ENCODE data around the gene KAT7.
"Not testable (repeated sequence)": the region's sequence is repeated elsewhere in the genome, so short reads cannot be mapped to it uniquely, and the experiment has no call there.

The KAT7 gene

GRCh38 chr17:49814781-49815529 is 26.5 kb downstream of the KAT7 start:
- DNase-seq = no peak

DNA sequence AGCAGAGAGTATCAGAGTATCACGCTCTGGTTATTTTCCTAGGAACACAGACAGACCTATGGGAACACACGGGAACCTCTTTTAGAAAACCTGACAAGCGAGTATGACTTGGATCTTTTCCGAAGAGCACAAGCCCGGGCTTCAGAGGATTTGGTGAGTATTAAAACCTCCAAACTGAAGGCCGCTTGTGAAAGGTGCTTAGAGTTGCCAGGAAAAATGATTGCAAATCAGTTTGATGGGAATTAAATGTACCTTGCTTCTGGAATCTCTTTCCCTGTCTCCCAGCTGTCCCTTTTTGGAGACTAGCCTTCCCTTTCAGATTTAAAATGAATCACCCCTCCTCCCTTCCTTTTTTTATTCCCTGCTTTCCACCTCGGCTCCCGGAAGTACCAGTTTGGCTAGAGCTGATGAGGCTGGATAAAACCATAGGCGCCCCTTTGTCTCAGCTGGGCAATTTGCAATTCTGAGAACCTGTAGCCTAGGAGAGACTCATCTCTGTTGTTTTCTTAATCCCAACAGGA is 27.3 kb downstream of the KAT7 start:
- no peak for DNase-seq

GRCh38 chr17:49817993-49818392 is 29.5 kb downstream of the KAT7 start:
- DNase-seq = no peak

DNA sequence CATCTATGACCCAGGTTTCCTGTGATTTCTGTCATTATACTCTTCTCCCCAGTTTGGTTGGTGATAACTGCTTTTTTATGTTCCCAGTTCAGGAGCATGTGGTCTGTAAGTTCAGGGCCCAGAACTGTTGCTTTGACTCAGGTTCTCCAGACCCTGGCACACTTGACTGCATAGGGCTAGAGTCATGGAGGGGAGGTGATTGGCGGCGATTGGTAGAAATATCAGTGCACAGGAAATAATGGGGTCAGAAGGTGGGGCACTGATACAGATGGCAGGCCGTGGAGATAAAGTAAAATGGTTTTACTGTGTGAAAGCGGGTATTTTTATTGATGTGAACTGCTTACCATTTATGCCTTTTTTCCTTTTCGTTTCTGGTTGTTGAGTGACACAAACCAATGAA is 30.7 kb downstream of the KAT7 start:
- no peak for DNase-seq

DNA sequence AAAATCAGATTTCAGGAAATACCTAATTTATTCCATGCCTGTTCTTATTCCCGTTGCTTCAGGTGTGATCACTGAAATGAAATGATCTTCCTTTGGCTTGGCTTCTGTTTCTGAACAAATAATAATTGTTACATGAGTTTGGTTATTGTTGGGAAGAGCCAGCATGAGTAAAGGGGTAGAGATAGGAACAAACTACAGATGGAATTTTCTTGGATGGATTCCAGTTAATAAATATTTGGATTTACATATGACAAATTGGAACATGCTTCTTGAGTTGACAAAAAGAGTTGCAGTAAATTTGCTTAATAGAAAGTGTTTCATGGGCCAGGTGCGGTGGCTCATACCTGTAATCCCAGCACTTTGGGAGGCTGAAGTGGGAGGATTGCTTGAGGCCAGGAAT is 31.2 kb downstream of the KAT7 start:
- DNase-seq = no peak

GRCh38 chr17:49820773-49821172 is 32.3 kb downstream of the KAT7 start:
- no peak for DNase-seq

DNA sequence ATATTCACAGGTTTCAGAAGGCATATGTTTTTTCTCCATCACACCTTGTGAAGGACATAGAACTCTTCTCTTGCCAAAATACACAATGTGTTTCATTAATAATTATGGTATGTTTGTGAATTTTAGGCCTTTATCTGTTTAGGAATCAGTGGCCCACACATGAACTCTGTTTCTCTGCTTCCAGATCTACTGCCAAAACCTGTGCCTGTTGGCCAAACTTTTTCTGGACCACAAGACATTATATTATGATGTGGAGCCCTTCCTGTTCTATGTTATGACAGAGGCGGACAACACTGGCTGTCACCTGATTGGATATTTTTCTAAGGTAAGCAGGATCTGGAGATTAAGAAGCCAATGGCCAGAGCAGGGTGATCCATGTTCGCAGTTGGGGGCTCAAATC is 33.0 kb downstream of the KAT7 start:
- no peak for DNase-seq

GRCh38 chr17:49821916-49822315 is 33.4 kb downstream of the KAT7 start:
- no peak for DNase-seq

- no peak for DNase-seq
These were observed 34.3 kb downstream of the KAT7 start for GRCh38 chr17:49822829-49823228.

GRCh38 chr17:49823614-49824013 is 35.1 kb downstream of the KAT7 start:
- DNase-seq = no peak

DNA sequence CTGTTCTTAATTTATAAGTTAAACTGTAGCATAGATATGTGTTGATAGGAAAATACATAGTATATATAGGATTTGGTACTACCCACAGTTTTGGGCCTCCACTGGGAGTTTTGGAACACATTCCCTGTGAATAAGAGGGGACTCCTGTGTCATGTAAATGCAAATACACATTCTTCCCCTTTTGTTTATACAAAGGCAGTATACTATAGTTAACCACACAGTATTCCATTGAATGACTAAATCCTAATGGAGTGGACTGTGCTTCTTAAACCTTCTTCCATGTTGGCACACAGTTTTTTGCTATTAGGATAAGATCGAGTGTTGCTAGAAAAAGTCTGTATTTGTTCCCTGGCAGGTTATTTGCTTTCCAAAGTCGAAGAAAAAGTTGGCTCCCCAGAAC is 37.2 kb downstream of the KAT7 start:
- no peak for DNase-seq

- not testable (repeated sequence) for DNase-seq
These were observed 39.8 kb downstream of the KAT7 start for GRCh38 chr17:49828325-49828724.

DNA sequence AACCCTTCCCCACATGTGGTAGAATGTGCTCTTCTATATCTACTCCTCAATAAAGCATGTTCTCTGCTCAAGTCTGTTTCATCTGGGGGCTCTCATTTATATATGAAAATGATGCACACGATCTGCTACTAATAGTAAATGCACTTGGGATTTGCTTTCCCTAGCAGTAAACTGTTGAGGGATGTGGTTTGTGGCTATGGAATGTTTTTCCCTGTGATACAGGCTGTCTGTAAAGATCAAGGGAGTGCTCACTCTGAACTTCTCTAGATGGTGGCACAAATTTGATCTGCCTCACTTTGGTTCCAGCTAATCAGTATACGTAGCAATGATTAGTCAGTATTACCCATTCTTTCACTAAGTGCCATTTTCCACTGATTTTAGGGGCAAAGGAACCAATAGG is 40.5 kb downstream of the KAT7 start:
- DNase-seq = no peak

- DNase-seq = no peak
These were observed 42.1 kb downstream of the KAT7 start for GRCh38 chr17:49830605-49831004.

- no peak for DNase-seq
These were observed 44.5 kb downstream of the KAT7 start for GRCh38 chr17:49832840-49833599.

GRCh38 chr17:49834118-49834743 is 45.8 kb downstream of the KAT7 start:
- no peak for DNase-seq

- DNase-seq = no peak
These were observed 47.0 kb downstream of the KAT7 start for GRCh38 chr17:49835472-49835871.

GRCh38 chr17:49836111-49837030 is 47.9 kb downstream of the KAT7 start:
- no peak for DNase-seq

DNA sequence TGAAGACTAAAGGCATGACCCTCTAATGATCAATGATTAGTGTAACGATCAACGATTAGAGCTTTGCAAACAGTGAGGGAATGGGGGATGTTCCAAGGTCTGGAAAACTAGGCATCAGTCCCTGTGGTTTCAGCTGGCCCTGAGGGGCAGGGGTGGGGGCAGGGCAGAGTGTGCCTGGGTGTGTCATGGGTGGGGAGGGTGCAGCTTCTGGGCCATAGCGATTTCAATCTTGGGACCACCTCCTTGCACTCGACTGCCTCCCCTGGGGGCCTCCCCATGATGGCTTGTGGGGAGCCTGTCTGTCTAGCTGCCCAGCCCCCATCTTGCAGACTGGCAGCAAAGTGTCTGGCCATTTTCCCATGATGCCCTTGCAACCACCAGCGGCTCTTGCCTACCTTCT is 51.0 kb downstream of the KAT7 start:
- no peak for DNase-seq

- DNase-seq = no peak
These were observed 53.1 kb downstream of the KAT7 start for GRCh38 chr17:49841548-49841947.

- peak; percentile 9 to 12 for DNase-seq
These were observed 53.9 kb downstream of the KAT7 start for GRCh38 chr17:49842371-49842770.

GRCh38 chr17:49842846-49843245 is 54.4 kb downstream of the KAT7 start:
- no peak for DNase-seq
